Kidney epithelial cell (primary cell): ENCODE measurements around the gene SIRT6. TPM values are rescaled to one million over a fixed set of nuclear protein-coding genes. Genes with fewer than 3 reads are reported as not detected.

Source experiments
- DNase-seq: peaks from one replicate; pipeline ENCODE4 v3.0.0-alpha.2; 2010; ENCODE audit warnings: low read depth
- H3K27me3 ChIP-seq: 2 replicates; pipeline ENCODE4 v1.6.0; 2011; ENCODE audit warnings: low read length; ENCODE audit not compliant: control insufficient read depth, insufficient read depth
- H3K36me3 ChIP-seq: 2 replicates; pipeline ENCODE4 v1.5.1; 2011; ENCODE audit warnings: low read length; ENCODE audit not compliant: control insufficient read depth, insufficient read depth
- H3K4me3 ChIP-seq: 2 replicates; pipeline ENCODE4 v1.5.1; 2011; ENCODE audit warnings: low read depth, mild to moderate bottlenecking, control low read depth, low read length
- CTCF ChIP-seq: IDR thresholded peaks from 2 replicates; pipeline ENCODE4 v1.5.1; 2011; ENCODE audit warnings: mild to moderate bottlenecking, moderate library complexity, low read length, control low read depth, inconsistent platforms; ENCODE audit not compliant: insufficient read depth, poor library complexity, severe bottlenecking
- total RNA-seq: library from RNA; depleted of rRNA; stranded (reverse); fragments of >200 nt; gene quantifications from 2 replicates; pipeline ENCODE4 v1.2.3, GENCODE V29; 2015

SIRT6 gene
- total RNA-seq, 1 donor from 2014 or later: 59.2 TPM

- Histone ChIP-seq H3K27me3 (peaks cover 32% of the 10 kb centered on the region), H3K36me3 (no peaks in the 10 kb centered on the region), H3K4me3 (no peak overlapping the region)
- DNase-seq: no peak
- TF ChIP-seq CTCF: no peak
Observed at GRCh38 chr19:4201798-4202197, 19.4 kb upstream of the SIRT6 start.

GRCh38 chr19:4200940-4201542 is 18.7 kb upstream of the SIRT6 start:
- peaks cover 34% of the 10 kb centered on the region for H3K27me3 ChIP-seq

GRCh38 chr19:4199699-4200293 is 17.4 kb upstream of the SIRT6 start:
- no peak for DNase-seq
- Histone ChIP-seq H3K4me3 (no peak overlapping the region), H3K36me3 (no peaks in the 10 kb centered on the region), H3K27me3 (peaks cover 36% of the 10 kb centered on the region)
- no peak for TF ChIP-seq CTCF

More at GRCh38 chr19:4200940-4201542, 18.7 kb upstream of the SIRT6 start:
- DNase-seq: no peak
- Histone ChIP-seq H3K36me3 (no peaks in the 10 kb centered on the region), H3K4me3 (no peak overlapping the region)
- TF ChIP-seq CTCF: no peak

GRCh38 chr19:4198467-4199126 is 16.2 kb upstream of the SIRT6 start:
- TF ChIP-seq CTCF: no peak
- no peaks in the 10 kb centered on the region for H3K36me3 ChIP-seq
- H3K4me3 ChIP-seq: no peak overlapping the region
- DNase-seq: no peak
- H3K27me3 ChIP-seq: peaks cover 46% of the 10 kb centered on the region

- H3K27me3 ChIP-seq: peaks cover 48% of the 10 kb centered on the region
Observed at GRCh38 chr19:4197625-4198466, 15.5 kb upstream of the SIRT6 start.

More at GRCh38 chr19:4197625-4198466, 15.5 kb upstream of the SIRT6 start:
- no peak for TF ChIP-seq CTCF
- Histone ChIP-seq H3K36me3 (no peaks in the 10 kb centered on the region), H3K4me3 (no peak overlapping the region)
- no peak for DNase-seq
